ENCODE measurements around the gene EVA1C. TPM values are rescaled to one million over a fixed set of nuclear protein-coding genes. Genes with fewer than 3 reads are reported as not detected.

The EVA1C gene
- total RNA-seq, 1 experiment from 2014 or later: 0.98 TPM

DNA sequence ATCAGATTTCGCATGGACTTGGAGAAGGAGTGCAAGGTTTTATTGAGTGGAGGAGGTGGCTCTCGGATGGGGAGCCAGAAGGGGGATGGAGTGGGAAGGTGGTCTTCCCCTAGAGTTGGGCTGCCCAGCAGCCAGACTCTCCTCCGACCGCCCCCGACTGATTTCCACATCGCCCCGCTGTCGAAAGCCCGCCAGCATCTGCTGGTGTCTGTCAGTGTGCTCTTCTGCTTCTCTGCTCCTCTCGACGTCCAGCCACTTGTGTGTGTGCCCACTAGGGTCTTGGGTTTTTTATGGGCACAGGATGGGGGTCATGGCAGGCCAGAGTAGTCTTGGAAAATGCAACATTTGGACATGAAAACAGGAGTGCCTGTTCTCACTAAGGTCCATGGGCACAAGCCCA lies 40.1 kb downstream of the EVA1C start:
- WGBS (ENCODE audit: extremely low coverage, insufficient read length, low lambda C conversion rate): no CpG with 5 or more reads among the region's 11 CpGs
- H3K79me2 ChIP-seq (ENCODE audit: insufficient read depth, low read length): no peaks in the 10 kb centered on the region
- no peaks in the 10 kb centered on the region for H3K27me3 ChIP-seq (ENCODE audit: insufficient read depth, low read length)

More for the DNA sequence above, 40.1 kb downstream of the EVA1C start:
- Histone ChIP-seq H4K5ac (ENCODE audit: insufficient read length, low read depth, low read length) (no peak overlapping the region), H4K8ac (replicated peaks; ENCODE audit: insufficient read length, low read depth, low read length) (no peak overlapping the region), H2BK12ac (ENCODE audit: insufficient read length, low read depth, low read length) (no peak overlapping the region), H3T11ph (ENCODE audit: low read length) (no peak overlapping the region), H2BK15ac (ENCODE audit: low read depth, low read length) (no peak overlapping the region), H2BK120ac (ENCODE audit: low read depth, low read length, poor library complexity, severe bottlenecking) (no peak overlapping the region), H4K91ac (ENCODE audit: insufficient read length, low read depth, low read length) (no peak overlapping the region), H3K4ac (ENCODE audit: low read depth, low read length) (no peak overlapping the region), H3K4me1 (ENCODE audit: insufficient read depth, low read length) (no peaks in the 10 kb centered on the region), H3K56ac (ENCODE audit: insufficient read length, low read depth, low read length) (no peak overlapping the region), H3K23ac (ENCODE audit: insufficient read length, low read depth, low read length) (no peak overlapping the region), H3K18ac (ENCODE audit: insufficient read length, low read depth, low read length) (no peak overlapping the region), H3K9ac (ENCODE audit: extremely low read depth, insufficient read length, low read length) (no peak overlapping the region), H3K14ac (ENCODE audit: insufficient read depth, low read length) (no peak overlapping the region), H4K20me1 (ENCODE audit: control insufficient read depth, insufficient read depth, insufficient read length) (no peaks in the 10 kb centered on the region), H3K27ac (ENCODE audit: insufficient read length, low read depth, low read length) (no peak overlapping the region), H2BK20ac (ENCODE audit: low read depth, low read length, poor library complexity, severe bottlenecking) (no peak overlapping the region), H3K79me1 (ENCODE audit: insufficient read depth, low read depth, low read length, poor library complexity, severe bottlenecking) (no peaks in the 10 kb centered on the region), H3K4me2 (ENCODE audit: insufficient read depth, insufficient read length, low read length) (no peak overlapping the region), H2AFZ (ENCODE audit: low read length) (no peak overlapping the region), H2BK5ac (ENCODE audit: insufficient read length, low read length) (no peak overlapping the region), H3K9me3 (ENCODE audit: control insufficient read depth, low read depth, low read length) (no peaks in the 10 kb centered on the region), H2AK5ac (ENCODE audit: insufficient read length, low read length) (no peak overlapping the region), H3K23me2 (ENCODE audit: insufficient read length, low read depth, low read length, poor library complexity, severe bottlenecking) (no peaks in the 10 kb centered on the region)
- no peak for DNase-seq
- Mint-ChIP-seq H3K4me3 (no peak overlapping the region), H3K36me3 (ENCODE audit: insufficient read depth in 1 of 3, low read depth in 3 of 3) (0 out of 7 replicates have a peak, but pooled peaks cover 0 to 4% (median 0%) of the 10 kb centered on the region in 3 experiments), H3K4me1 (peaks cover 8 to 16% of the 10 kb centered on the region in 2 experiments), H3K27me3 (ENCODE audit: low read depth) (no peaks in the 10 kb centered on the region), H3K27ac (no peak overlapping the region; a peak in 1 of 7 replicates), H3K9me3 (no peaks in the 10 kb centered on the region; a peak in 2 of 5 replicates)
- TF ChIP-seq CTCF (conservative IDR thresholded peaks at IDR 0.05): no peak
